ENCODE data around the gene SNORC.

SNORC gene

GRCh38 chr2:232908695-232909094 is 38.6 kb downstream of the SNORC start:
- H3K79me2 ChIP-seq (ENCODE audit: insufficient read depth, low read length): no peaks in the 10 kb centered on the region
- no peaks in the 10 kb centered on the region for H4K20me1 ChIP-seq (ENCODE audit: insufficient read depth, low read length)
- H3K4me1 ChIP-seq (ENCODE audit: insufficient read depth, low read length, severe bottlenecking): no peaks in the 10 kb centered on the region
- H3K27me3 ChIP-seq (ENCODE audit: insufficient read depth, low read length): 0 out of 2 replicates have a peak, but pooled peaks cover 5% of the 10 kb centered on the region
- H3K27ac ChIP-seq (ENCODE audit: low read depth, low read length, poor library complexity, severe bottlenecking): no peak overlapping the region
- no peaks in the 10 kb centered on the region for H3K36me3 ChIP-seq (ENCODE audit: insufficient read depth, low read length)
- no peaks in the 10 kb centered on the region for H3F3A ChIP-seq (ENCODE audit: insufficient read depth, low read length)
- no peak overlapping the region for H3K4me3 ChIP-seq (ENCODE audit: low read depth, low read length, poor library complexity, severe bottlenecking)
- no peak overlapping the region for H3K4me2 ChIP-seq (ENCODE audit: low read length)
- H3K9ac ChIP-seq (ENCODE audit: low read length): no peak overlapping the region
- H2AFZ ChIP-seq (ENCODE audit: low read length): no peak overlapping the region
- TF ChIP-seq EZH2 (IDR thresholded peaks at IDR 0.05; ENCODE audit: borderline replicate concordance, low read length) (no peak), CTCF (IDR thresholded peaks at IDR 0.05; ENCODE audit: low read length) (no peak)
- no peaks in the 10 kb centered on the region for H3K9me2 ChIP-seq (ENCODE audit: low read depth, low read length)
- peaks cover 14% of the 10 kb centered on the region for H3K9me3 ChIP-seq (ENCODE audit: low read length)

DNA sequence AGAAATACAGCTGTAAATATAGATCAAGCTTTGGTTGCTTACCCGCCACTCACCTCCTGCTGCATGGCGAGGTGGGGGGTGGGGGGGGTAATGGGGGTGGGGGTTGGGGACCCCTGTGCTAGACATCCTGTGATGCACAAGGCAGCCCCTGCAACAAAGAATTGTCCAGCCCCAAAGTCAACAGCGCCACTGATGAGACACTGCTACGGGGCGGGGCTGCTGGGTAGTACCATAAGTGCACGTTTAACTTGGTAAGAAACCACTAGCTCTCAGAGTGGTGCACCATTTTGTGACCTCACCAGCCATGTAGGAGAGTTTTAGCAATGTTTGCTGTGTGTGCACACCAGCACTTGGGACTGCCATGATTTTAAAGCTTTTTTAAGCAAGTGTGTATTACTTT is 40.3 kb downstream of the SNORC start:
- Histone ChIP-seq H3K27me3 (ENCODE audit: insufficient read depth, low read length) (0 out of 2 replicates have a peak, but pooled peaks cover 5% of the 10 kb centered on the region), H2AFZ (ENCODE audit: low read length) (no peak overlapping the region), H4K20me1 (ENCODE audit: insufficient read depth, low read length) (no peaks in the 10 kb centered on the region), H3K9me2 (ENCODE audit: low read depth, low read length) (no peaks in the 10 kb centered on the region), H3K79me2 (ENCODE audit: insufficient read depth, low read length) (no peaks in the 10 kb centered on the region), H3K9me3 (ENCODE audit: low read length) (peaks cover 14% of the 10 kb centered on the region), H3K4me1 (ENCODE audit: insufficient read depth, low read length, severe bottlenecking) (no peaks in the 10 kb centered on the region), H3K27ac (ENCODE audit: low read depth, low read length, poor library complexity, severe bottlenecking) (no peak overlapping the region), H3K9ac (ENCODE audit: low read length) (no peak overlapping the region), H3F3A (ENCODE audit: insufficient read depth, low read length) (no peaks in the 10 kb centered on the region), H3K4me2 (ENCODE audit: low read length) (no peak overlapping the region), H3K4me3 (ENCODE audit: low read depth, low read length, poor library complexity, severe bottlenecking) (no peak overlapping the region), H3K36me3 (ENCODE audit: insufficient read depth, low read length) (no peaks in the 10 kb centered on the region)
- TF ChIP-seq EZH2 (IDR thresholded peaks at IDR 0.05; ENCODE audit: borderline replicate concordance, low read length) (no peak), CTCF (IDR thresholded peaks at IDR 0.05; ENCODE audit: low read length) (no peak)

DNA sequence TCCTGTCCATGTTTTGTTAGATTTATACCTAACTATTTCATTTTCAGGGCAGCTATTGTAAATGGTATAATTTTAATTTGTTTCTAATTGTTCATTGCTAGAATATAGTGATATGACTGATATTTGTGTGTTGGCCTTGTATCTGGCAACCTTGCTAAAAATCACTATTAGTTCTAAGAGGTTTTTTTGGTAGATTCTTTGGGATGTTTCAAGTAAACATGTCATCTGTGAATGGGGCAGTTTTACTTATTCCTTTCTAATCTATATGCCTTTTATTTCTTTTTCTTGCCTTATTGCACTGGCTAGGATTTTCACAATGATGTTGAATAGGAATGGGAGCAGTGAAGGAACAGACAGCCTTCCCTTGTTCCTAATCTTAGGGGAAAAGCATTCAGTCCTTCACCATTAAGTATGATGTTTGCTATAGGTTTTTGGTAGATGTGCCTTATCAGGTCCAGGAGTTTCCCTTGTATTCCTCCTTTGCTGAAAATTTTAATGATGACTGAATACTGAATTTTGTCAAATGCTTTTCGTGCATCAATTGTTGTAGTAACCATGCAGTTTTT is 41.7 kb downstream of the SNORC start:
- Histone ChIP-seq H3K79me2 (ENCODE audit: insufficient read depth, low read length) (no peaks in the 10 kb centered on the region), H3K4me1 (ENCODE audit: insufficient read depth, low read length, severe bottlenecking) (no peaks in the 10 kb centered on the region), H3K9me2 (ENCODE audit: low read depth, low read length) (no peaks in the 10 kb centered on the region), H3K27me3 (ENCODE audit: insufficient read depth, low read length) (0 out of 2 replicates have a peak, but pooled peaks cover 6% of the 10 kb centered on the region), H2AFZ (ENCODE audit: low read length) (no peak overlapping the region), H3K4me2 (ENCODE audit: low read length) (no peak overlapping the region), H3K4me3 (ENCODE audit: low read depth, low read length, poor library complexity, severe bottlenecking) (no peak overlapping the region), H4K20me1 (ENCODE audit: insufficient read depth, low read length) (no peaks in the 10 kb centered on the region), H3K36me3 (ENCODE audit: insufficient read depth, low read length) (no peaks in the 10 kb centered on the region), H3K9ac (ENCODE audit: low read length) (no peak overlapping the region), H3K27ac (ENCODE audit: low read depth, low read length, poor library complexity, severe bottlenecking) (no peak overlapping the region), H3F3A (ENCODE audit: insufficient read depth, low read length) (no peaks in the 10 kb centered on the region), H3K9me3 (ENCODE audit: low read length) (peaks cover 14% of the 10 kb centered on the region)
- TF ChIP-seq CTCF (IDR thresholded peaks at IDR 0.05; ENCODE audit: low read length): no peak
- TF ChIP-seq EZH2 (IDR thresholded peaks at IDR 0.05; ENCODE audit: borderline replicate concordance, low read length): no peak
